WTC11 (cell line): ENCODE data around the gene ADGRV1.

Experiments used
- ATF3 ChIP-seq: sonication (generic); formaldehyde crosslinking; conservative IDR thresholded peaks from 2 replicates; pipeline ENCODE4 v1.8.1; 2022; ENCODE audit warnings: mild to moderate bottlenecking, missing genetic modification reagents
- CREM ChIP-seq: sonication (generic); formaldehyde crosslinking; IDR thresholded peaks from 2 replicates; pipeline ENCODE4 v1.8.1; 2022; ENCODE audit warnings: mild to moderate bottlenecking, missing genetic modification reagents, moderate library complexity
- CTCF ChIP-seq: fragments of 200-600 bp; IDR thresholded peaks from 2 replicates; pipeline ENCODE4 v1.8.0; 2022; ENCODE audit warnings: antibody characterized with exemption
- ELF4 ChIP-seq: sonication (generic); formaldehyde crosslinking; IDR thresholded peaks from 2 replicates; pipeline ENCODE4 v1.8.1; 2022; ENCODE audit warnings: low read depth, mild to moderate bottlenecking, moderate library complexity, missing genetic modification reagents
- ERG ChIP-seq: fragments of 250-450 bp; sonication (Bioruptor Pico); IDR thresholded peaks from 2 replicates; pipeline ENCODE4 v1.8.0; 2021; ENCODE audit warnings: mild to moderate bottlenecking
- FOXJ3 ChIP-seq: sonication (generic); formaldehyde crosslinking; IDR thresholded peaks from 2 replicates; pipeline ENCODE4 v1.9.0; 2021; ENCODE audit warnings: missing genetic modification reagents, mild to moderate bottlenecking, borderline replicate concordance
- JUN ChIP-seq: sonication (generic); formaldehyde crosslinking; IDR thresholded peaks from 2 replicates; pipeline ENCODE4 v1.8.0; 2023; ENCODE audit warnings: mild to moderate bottlenecking, missing genetic modification reagents
- MXD4 ChIP-seq: fragments of 250-450 bp; sonication (Bioruptor Pico); IDR thresholded peaks from 2 replicates; pipeline ENCODE4 v1.8.0; 2021; ENCODE audit warnings: mild to moderate bottlenecking, moderate library complexity, borderline replicate concordance
- NR2C2 ChIP-seq: sonication (generic); formaldehyde crosslinking; IDR thresholded peaks from 2 replicates; pipeline ENCODE4 v1.8.0; 2022; ENCODE audit warnings: mild to moderate bottlenecking, missing genetic modification reagents
- RELA ChIP-seq: sonication (generic); formaldehyde crosslinking; IDR thresholded peaks from 2 replicates; pipeline ENCODE4 v1.8.1; 2022; ENCODE audit warnings: missing genetic modification reagents, mild to moderate bottlenecking, borderline replicate concordance
- SMAD3 ChIP-seq: sonication (generic); formaldehyde crosslinking; IDR thresholded peaks from 2 replicates; pipeline ENCODE4 v1.8.0; 2022; ENCODE audit warnings: missing genetic modification reagents, mild to moderate bottlenecking, borderline replicate concordance
- TCF7 ChIP-seq: sonication (generic); formaldehyde crosslinking; IDR thresholded peaks from 2 replicates; pipeline ENCODE4 v1.8.0; 2022; ENCODE audit warnings: mild to moderate bottlenecking, low read depth, missing genetic modification reagents, moderate library complexity
- USF2 ChIP-seq: sonication (generic); formaldehyde crosslinking; IDR thresholded peaks from 2 replicates; pipeline ENCODE4 v1.8.1; 2023; ENCODE audit warnings: mild to moderate bottlenecking, missing genetic modification reagents, moderate library complexity
- ZBTB21 ChIP-seq: sonication (generic); formaldehyde crosslinking; IDR thresholded peaks from 2 replicates; pipeline ENCODE4 v1.8.1; 2023; ENCODE audit warnings: mild to moderate bottlenecking, missing genetic modification reagents, borderline replicate concordance

- TF ChIP-seq CREM (CRISPR knock-in tag) = no peak
- no peak for TF ChIP-seq CTCF
- no peak for TF ChIP-seq ERG (CRISPR knock-in tag)
- TF ChIP-seq MXD4 = no peak
- TF ChIP-seq ZBTB21 (CRISPR knock-in tag) = no peak
- TF ChIP-seq RELA (CRISPR knock-in tag) = no peak
- no peak for TF ChIP-seq ATF3 (CRISPR knock-in tag)
- TF ChIP-seq FOXJ3 (CRISPR knock-in tag) = no peak
- no peak for TF ChIP-seq TCF7
- TF ChIP-seq JUN = no peak
- no peak for TF ChIP-seq SMAD3 (CRISPR knock-in tag)
- TF ChIP-seq NR2C2 (CRISPR knock-in tag) = no peak
- no peak for TF ChIP-seq ELF4 (CRISPR knock-in tag)
- TF ChIP-seq USF2 (CRISPR knock-in tag) = no peak
Measured at GRCh38 chr5:90547072-90547536, 11.5 kb upstream of the ADGRV1 start.
